GM21360 (cell line): ENCODE results near the gene CYP46A1.
"Not testable (repeated sequence)": the region's sequence is repeated elsewhere in the genome, so short reads cannot be mapped to it uniquely, and the experiment has no call there.

Experiments used
- ATAC-seq: cut with Tn5 transposase; IDR thresholded peaks from one replicate; pipeline ENCODE4 v1.9.1; 2021; ENCODE audit warnings: mild to moderate bottlenecking, moderate library complexity; ENCODE audit not compliant: unreplicated experiment

CYP46A1 gene

DNA sequence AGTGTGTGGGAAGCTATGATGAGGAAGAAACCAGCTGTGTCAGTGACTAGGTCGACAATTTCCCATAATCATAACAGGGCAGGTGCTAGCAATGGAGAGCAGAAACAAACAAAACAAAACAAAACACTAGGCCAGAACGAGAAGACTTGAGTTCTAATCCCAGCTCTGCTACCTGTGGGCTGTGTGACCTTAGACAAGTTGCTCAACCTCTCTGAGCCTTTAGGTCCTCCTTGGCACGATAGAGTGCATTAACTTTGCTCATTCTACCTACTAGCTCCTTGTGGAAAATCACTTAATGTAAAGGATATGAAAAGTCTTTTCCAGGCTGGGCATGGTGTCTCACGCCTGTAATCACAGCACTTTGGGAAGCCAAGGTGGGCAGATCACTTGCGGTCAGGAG lies 27.9 kb upstream of the CYP46A1 start:
- ATAC-seq, result no peak

DNA sequence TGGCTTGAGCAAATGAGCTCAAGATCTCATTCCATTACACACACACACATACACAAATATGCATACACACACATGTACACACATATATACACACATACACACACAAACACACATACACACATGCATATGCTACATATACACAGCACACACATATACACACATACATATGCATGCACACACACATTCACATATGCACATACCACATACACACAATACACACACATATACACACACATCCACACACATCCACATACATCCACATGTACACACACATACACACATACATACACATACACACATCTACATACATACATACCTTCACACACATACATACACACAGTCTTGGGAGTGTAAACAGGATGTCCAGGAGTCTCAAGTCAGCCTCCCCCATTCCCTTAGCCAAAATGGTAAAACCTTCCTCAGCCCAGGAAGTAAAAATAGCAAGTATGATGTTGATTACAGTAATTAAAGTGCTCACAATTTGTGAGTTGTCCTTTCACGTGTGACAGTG lies 26.4 kb upstream of the CYP46A1 start:
- no peak for ATAC-seq

DNA sequence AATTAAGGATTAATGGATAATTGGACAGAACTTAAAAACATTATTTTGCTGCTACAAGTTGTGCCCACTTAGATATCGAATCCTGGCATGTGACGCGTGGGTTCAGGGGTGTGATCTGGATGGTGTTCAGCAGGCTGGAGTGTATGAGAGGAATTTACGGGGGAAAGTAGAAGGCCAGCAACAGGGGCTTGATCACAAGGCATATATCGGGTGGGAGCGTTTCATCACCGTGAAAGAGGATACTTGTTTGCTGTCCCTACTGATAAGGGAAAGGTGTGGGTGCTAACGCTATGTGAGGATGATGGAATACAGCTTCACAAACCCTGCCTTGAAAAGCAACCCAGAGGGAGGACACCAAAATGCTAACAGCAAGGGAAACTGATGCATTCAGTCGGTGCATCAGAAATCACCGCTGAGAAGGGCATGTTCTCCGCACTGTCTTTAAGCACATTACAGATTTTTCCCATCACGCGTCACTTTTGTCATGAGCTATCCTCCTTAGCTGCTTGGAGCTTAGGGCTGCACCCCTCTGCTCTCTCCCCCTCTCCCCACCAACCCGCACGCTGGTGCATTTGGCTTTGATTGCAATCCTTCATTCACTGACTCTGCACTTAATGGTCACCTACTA lies 25.8 kb upstream of the CYP46A1 start:
- ATAC-seq, result no peak

DNA sequence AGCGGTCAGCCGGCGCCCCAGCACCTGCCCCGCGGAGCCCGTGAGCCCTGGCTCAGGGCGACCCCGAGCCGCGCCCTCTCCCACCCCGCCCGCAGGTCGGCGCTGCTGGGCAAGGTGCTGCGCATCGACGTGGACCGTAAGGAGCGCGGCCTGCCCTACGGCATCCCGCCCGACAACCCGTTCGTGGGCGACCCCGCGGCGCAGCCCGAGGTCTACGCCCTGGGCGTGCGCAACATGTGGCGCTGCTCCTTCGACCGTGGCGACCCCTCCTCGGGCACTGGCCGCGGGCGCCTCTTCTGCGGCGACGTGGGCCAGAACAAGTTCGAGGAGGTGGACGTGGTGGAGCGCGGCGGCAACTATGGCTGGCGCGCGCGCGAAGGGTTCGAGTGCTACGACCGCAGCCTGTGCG lies 24.8 kb upstream of the CYP46A1 start:
- no peak for ATAC-seq

DNA sequence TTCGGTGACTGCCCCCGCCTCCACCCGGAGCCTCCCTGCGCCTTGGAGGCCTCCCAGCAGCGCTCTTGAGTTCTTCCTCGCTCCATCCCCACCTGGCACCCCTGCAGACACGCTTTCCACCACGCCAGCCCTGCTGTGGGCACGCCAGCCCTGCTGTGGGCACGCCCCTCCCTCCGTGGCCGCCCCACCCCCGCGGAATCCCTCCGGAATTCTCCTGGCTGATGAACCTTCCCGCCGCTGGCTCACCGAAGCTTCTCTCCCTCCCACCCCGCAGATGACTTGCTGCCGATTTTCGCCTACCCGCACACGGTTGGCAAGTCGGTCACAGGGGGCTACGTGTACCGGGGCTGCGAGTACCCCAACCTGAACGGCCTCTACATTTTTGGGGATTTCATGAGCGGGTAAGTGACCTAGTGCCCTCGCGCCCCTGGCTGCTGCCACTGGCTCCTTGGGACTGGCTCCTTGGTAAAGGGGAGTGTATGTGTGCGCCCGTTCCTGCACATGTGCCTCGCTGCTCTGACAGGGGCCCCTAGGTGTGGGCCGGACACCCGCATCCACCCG lies 24.0 kb upstream of the CYP46A1 start:
- ATAC-seq, result no peak

DNA sequence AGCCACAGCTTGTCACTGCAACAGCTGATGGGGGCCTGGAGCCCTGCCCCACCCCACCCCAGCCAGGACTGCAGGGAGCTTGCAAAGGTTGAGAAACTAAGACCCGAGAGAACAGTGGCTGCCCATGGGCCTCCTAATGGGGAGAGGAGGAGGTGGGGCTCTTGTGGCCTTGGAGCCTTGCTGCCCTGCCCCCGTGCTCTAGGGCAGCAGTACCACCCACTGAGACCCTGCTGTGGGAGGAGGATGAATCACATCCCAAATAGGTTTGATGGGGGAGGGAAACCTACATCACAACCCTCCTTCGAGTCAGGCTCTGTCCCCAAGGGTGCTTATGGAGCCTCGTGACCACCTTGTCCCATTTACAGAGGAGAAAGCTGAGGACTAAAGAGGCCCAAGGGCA lies 23.3 kb upstream of the CYP46A1 start:
- ATAC-seq, result no peak

DNA sequence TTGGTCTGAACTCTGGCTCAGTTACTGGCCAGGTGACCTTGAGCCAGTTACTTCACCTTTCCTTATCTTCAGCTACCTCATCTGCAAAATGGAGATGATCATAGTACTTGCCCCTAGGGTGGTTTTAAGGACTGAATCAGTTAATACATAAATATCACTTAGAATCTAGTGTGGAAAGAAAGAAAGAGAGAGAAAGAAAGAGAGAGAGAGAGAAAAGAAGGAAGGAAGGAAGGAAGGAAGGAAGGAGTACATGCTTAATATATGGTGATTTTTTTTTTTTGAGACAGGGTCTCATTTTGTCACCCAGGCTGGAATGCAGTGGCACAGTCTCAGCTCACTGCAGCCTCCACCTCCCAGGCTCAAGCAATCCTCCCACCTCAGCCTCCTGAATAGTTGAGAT lies 22.9 kb upstream of the CYP46A1 start:
- not testable (repeated sequence) for ATAC-seq

DNA sequence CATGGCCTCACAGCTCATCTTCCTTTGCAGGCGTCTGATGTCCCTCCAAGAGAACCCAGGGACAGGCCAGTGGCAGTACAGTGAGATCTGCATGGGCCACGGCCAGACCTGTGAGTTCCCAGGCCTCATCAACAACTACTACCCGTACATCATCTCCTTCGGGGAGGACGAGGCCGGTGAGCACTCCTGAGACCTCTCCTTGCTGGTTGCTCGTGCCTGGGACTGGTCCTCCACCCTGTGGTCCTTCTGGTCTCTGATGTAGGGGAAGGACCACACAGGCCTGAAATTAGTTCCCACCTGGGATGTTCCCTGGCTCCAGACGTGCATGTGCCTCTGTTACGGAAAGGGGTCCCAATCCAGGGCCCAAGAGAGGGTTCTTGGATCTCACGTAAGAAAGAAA lies 21.3 kb upstream of the CYP46A1 start:
- no peak for ATAC-seq

DNA sequence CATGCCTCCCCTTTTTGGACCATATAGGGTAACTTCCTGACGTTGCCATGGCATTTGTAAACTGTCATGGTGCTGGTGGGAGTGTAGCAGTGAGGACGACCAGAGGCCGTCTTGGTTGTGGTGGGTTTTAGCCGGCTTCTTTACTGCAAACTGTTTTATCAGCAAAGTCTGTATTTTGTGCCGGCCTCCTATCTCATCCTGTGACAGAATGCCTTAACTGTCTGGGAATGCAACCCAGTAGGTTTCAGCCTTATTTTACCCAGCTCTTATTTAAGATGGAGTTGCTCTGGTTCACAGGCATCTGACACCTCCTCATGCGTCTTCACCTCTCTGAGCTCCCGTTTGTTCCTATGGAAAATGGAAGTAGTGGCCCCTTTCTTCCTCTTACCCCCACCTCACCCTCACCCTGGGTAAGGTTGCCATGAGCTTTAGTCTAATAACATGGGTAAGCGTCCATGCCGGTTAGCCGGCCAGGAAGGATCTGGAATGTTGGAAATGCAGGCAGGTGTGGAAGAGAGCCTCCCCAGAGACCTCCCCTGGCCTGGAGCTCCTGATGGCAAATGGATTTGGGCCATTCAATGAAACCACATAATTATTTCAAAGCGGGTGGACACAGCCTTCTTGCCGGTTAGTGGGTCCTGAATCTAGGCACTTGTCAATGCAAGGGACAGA lies 20.6 kb upstream of the CYP46A1 start:
- ATAC-seq, result no peak

DNA sequence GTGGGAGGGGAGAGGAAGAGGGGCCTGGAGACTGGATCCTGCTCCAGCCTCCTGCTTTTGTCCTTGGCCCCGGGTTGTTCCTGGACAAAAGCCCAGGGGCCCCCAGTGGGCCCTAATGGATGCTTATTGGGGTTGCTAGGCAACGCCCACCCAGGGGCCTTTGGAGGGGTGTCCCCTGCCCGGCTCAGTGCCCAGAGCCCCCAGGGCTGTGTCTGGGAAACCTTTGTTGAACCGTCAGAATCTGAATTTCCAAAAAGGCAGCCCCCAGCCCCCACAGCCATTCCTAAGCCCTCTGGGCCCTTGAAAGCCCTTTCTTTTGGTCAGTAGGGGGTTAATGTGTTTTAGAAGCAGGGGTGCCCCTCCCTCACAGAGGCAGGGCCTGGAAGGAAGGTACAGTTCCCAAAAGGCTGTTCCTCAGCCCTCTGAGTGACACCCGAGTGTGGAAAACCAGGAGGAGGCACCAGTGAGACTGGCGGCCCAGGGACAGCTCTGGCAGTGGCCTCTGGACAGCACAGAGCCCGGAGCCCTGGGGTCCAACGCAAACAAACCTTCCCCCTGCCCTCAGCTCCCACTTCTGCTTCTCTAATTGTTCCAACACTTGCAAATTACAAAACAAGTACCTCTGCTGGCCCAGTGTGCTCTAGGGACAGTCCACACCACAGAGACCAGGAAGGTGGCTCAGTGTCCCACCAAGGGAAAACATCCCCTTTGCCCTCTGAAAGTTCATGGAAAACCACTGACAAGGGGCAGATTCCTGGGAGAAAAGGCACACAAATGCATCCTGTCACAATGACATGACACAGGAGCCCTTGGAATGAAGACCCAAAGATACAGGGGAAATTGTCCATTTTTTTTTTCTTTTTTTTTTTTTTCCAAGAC lies 19.8 kb upstream of the CYP46A1 start:
- no peak for ATAC-seq

DNA sequence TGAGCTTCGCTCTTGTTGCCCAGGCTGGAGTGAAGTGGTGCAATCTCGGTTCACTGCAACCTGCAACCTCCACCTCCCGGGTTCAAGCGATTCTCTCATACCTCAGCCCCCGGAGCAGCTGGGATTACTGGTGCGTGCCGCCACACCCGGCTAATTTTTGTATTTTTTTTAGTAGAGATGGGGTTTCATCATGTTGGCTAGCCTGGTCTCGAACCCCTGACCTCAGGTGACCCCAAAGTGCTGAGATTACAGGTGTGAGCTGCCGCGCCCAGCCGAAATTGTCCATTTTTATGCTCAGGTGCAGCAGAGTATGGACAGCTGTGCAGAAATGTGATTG lies 19.2 kb upstream of the CYP46A1 start:
- ATAC-seq, result no peak

DNA sequence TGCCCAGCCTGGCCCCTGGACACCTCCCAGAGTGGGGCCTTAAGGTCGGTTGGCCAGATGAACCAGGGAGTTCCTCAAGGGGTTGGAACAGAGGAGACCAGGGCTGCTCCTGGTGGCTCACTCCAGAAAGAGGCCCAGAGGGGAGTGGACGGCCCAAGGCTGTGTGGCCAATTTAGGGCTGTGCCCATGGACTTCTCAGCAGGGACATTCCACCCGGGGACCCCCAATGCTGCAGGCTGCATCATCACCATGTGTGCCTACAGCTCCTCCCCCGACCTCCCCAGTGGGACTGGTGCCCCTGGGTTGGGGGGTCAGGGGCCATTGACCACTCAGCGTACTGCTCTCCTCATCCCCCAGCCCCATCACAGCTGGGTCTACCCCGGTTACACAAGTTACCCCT lies 17.6 kb upstream of the CYP46A1 start:
- no peak for ATAC-seq

DNA sequence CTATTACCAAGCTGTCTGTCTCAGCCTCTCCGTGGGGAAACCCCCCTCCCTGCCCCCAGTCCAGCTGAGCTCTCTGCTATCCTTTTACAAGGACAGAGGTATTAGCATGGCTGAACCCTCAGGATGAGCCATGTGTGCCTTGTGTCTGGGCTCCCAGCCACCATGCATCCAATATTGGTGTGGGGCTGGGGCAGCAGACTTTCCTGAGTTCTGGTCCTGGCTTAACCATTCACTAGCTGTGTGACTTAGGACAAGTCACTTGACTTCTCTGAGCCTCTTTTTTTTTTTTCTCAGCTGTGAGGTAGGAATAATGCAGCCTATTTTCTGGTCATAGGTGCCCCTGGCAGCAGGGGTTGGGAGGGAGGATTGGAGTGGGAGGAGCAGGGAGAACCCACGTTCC lies 17.1 kb upstream of the CYP46A1 start:
- ATAC-seq, result no peak

DNA sequence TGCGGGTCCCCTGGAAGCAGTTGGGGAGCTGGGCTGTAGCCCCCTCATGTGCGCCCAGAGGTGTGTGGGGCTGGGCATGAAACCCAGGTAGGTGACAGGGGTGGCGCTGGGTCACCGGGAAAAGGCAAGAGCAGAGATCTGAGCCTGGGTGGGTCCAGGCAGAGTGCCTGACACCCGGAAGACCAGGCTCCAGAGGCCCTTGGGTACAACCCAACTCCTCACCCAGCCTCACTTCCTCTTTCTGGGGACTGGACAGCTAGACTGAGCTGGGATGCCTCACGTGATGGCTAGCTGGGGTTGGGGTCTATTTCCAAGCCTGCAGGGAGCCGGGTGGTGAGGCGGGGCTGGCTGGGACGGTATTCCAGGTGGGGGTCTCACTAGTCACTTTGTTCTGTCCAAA lies 16.3 kb upstream of the CYP46A1 start:
- no peak for ATAC-seq

DNA sequence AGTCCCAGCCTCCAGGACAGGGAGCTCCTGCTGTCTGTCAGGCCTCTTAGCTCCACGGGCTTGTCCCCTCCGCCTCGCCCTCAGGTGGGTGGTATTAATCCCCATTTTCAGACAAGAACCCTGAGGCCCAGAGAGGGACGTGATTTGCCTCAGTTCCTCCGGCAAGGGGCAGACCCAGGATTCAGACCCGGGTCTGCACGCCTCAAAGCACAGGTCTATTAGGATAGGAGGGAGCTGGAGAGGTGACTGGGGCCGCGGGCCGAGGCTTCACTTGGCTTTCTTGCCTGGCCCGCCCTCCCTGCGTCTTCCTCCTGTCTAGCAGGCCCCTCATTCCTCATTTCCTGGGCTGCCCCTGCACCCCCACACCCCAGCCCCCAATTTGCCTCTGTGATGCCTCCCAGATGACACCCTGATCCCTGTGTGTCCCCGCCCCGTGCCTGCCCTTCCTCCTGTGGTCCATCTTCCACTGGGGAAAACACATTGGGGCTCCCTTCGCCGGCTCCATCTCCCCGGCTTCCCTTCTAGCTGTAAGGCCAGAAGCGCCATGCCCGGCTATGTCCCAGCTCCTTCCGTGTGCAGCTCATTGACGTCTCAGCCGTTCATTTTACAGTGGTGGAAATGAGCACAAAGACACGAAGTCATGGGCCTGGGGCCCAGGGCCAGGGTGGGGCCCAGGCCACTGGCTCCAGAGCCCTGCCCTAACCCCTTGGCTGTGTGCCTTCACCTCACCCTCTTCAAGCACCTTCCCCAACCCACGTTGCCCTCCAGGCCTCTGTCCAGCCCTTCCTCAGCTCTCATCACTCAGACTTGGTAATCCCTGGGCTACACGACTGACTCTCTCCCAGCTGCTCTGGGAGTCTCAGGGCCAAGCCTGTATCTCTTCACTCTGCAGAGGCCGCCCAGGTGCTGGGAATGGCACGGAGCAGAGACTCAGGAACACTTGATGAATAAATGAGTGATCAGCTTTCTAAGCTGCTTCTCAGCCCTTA lies 15.5 kb upstream of the CYP46A1 start:
- ATAC-seq, result no peak

DNA sequence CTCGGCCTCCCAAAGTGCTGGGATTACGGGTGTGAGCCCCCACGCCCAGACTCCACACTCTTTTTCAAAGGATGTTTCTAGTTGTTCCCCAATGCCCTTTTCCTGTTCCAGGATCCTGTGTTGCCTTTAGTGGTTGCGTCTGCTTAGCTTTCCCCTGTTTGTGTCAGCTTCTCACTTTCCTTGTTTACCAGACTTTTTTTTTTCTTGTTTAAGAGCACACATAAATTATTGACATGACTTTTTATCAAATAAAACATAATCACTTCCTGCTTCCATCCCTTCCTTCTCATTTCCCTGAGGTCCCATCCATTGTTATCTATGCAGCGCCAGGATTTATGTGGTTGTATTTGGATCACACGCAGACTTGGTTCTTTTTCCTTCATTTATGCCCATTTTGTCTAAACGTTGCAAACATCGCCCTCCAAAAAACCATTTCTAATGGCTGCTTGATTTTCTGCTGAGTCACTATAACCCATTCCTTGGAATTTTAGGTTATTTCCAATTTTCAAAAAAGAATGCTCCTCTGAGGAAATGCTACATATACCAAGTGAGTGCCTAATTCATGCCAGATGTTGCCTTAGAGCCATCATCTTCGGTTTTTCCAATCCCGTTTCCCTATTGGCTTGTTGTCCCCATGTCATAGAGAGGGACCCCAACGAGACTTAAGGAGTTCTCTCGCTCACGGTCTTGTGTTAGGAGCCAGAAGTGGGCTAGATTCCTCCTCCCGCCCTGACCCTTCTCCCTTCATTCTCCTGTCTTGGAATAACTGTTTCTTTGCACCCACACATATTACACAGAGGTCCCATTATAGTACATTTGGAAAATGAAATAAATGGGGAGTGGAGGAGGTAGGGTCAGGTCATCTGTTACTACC lies 13.5 kb upstream of the CYP46A1 start:
- no peak for ATAC-seq

DNA sequence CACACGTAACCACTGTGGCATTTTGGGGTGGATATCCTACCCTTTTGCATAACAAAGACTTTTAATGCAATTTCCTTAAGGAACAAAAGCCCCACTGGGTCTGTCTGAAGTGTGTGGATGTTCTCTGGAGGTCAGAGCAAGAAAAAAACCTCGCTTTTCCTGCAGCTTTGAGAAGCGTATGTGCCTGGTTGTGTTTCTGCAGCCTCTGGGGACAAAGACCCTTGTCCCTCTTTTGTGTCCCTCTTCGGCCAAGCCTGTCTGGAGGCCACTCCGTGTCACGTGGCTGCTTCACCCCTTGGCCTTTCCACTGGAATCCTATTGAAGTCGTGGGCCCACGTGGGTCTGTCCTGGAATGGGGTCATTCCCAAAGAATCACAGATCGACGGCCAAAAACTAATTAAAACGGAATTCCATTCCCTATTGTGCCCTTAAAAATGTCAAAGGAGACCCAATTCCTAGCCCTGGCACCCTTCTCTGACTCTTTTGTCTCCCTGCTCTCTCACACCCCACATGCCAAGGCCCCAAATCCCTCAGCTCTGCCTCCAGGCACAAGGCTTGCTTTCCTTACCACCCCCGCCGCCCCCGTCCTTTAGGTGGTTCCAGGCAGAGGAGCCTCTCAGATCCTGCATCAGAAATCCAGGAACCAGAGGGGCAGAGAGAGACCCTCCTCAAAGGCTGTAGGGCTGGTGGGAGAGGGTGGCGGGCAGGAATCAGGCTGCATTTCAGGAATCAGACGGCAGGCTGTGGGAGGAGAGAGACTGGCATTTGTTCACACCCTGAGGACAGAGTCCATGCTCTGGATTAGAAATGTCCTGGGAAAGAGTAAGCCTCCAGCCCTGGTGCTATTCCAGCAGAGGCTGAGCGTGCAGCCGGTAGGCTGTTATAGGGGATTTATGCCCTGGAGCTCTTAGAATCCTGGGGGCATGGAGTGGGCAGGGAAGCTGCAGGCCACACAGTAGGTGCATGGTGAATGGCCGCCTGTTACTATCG lies 12.6 kb upstream of the CYP46A1 start:
- ATAC-seq, result no peak
